Hematopoietic multipotent progenitor cell treated with erythropoietin and hydrocortisone succinate and interleukin-3 and kit ligand, for 17 days (in vitro differentiated cells): Measurements from ENCODE around the gene CACNB4.

Experiments
- DNase-seq: peaks from one replicate; pipeline ENCODE4 v3.0.0-alpha.2; 2015; ENCODE audit warnings: low spot score

The CACNB4 gene

DNA sequence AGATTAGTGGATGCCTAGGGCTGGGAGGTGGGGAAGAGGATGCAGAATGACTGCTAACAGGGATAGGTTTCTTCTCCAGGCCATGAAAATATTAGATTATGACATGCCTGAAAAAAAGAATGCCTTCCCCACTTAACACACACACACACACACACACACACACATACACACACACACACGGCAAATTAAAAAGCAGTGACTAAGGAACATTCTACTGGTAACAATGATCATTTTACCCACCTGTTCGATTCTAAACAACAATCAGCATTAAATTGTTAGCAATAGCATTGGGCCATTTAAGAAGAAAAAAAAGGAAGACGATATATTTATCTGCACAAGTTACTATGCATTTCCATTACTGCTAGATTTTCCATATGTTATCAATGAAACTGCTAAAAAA lies 10.8 kb downstream of the CACNB4 start:
- no peak for DNase-seq

- DNase-seq = no peak
Measured at GRCh38 chr2:152086231-152086630, 12.6 kb downstream of the CACNB4 start.

- DNase-seq = no peak
Measured at GRCh38 chr2:152084076-152084475, 14.8 kb downstream of the CACNB4 start.

DNA sequence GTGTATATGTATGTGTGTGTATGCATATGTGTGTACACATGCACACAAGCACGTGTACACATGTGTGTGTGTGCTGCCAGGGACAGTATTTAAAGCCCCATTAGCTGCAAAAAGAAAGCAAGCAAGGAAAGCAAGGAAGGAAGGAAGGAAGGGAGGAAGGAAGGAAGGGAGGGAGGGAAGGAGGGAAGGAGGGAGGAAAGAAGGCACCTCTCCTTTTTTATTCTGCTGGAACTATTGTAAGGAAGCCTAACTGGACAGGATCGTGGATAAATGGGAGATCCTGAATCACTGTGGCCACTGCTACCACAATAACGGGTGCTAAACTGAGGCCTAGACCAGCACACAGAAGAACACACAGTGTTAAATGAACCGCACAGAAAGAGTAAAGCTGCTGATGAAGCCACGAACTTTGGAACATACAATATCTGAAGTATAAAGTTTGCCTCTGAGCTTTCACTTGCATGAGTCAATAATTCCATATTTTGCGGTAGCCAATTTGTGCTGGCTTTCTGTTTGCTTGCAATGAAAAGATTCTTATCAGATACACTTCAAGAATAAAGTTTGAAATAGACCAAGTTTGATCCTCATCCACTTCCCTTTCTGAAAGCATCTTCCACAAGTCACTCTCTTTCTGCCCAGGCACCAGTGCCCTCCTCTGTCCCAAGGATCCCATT lies 15.5 kb downstream of the CACNB4 start:
- DNase-seq = no peak

GRCh38 chr2:152078662-152079061 lies 20.2 kb downstream of the CACNB4 start:
- DNase-seq = no peak

DNA sequence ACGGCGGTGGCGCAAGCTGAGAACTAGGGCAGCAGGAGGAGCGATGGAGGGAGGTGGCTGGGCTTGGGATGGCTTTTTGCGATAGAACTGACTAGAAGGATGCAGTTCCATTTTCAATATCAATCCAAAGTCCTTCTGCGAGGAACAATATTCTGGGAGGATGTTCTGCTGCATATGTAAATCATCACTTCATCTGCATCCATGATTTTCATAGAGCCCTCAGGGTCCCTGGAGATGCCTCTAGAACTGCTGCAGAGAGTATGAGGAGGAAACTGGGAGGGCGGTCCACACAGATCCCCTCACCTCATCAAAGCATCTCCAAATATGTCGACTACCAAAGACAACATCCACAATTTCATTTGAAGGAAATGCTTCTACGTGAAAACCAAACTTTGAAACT lies 20.8 kb downstream of the CACNB4 start:
- no peak for DNase-seq

GRCh38 chr2:152075461-152076050 lies 23.3 kb downstream of the CACNB4 start:
- no peak for DNase-seq

DNA sequence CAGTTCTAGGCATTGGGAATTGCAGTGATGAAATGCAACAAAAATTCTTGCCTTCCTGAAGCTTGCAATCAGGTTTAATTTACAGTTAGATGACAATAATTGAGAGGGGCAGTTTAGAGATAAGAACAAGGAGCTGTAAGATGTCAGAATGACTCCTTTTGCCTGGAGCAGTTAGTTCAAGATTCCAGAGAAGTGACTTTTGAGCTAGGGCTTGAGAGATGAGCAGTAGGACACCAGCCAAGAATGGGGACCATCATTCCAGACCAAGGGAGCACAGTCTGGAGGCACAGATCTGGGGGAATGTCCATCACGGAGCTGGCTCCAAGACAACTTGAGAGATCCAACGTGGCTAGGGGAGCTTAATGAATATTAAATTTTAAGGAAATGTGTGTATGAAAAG lies 26.8 kb downstream of the CACNB4 start:
- DNase-seq = no peak

DNA sequence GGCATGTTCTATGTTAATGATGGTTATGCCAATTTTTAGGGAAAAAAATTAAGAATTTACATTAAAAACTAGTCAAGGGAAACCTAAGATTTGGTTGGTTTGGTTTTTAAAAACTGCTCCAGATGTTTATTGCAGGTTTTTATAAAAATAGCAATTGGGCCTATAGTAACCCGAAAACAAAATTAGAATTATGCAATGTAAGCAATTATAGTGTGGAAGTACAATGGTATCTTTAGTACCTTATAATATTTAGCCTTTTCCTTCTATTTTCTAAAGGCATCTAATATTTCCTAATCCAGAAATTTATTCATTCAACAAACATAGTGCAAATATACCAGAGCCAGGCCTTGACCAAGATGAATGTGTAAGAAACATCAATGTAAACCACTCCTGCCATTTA lies 27.3 kb downstream of the CACNB4 start:
- DNase-seq = no peak

- no peak for DNase-seq
Measured at GRCh38 chr2:152071092-152071491, 27.8 kb downstream of the CACNB4 start.

GRCh38 chr2:152068226-152068625 lies 30.6 kb downstream of the CACNB4 start:
- DNase-seq = no peak

- no peak for DNase-seq
Measured at GRCh38 chr2:152067823-152068222, 31.0 kb downstream of the CACNB4 start.

- DNase-seq = no peak
Measured at GRCh38 chr2:152065945-152066344, 32.9 kb downstream of the CACNB4 start.

DNA sequence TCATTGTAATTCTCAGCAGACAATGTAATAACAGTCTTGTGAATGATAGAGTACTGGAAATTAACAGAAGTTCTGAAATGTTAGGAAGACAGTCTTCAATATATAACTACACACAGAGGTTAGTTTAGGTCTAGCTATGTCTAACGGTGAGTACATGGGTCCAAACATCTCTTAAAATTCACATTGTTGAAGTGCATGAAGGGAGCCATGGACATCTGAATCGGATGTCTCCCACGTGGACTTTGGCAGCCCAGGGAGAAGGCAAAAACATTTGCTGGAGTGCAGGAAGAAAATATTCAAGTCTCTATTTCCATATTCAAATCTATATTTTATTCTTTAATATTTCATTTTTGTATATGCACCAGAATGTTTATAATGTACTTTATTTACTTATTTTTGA lies 34.8 kb downstream of the CACNB4 start:
- DNase-seq = no peak

- no peak for DNase-seq
Measured at GRCh38 chr2:152063325-152063924, 35.4 kb downstream of the CACNB4 start.

DNA sequence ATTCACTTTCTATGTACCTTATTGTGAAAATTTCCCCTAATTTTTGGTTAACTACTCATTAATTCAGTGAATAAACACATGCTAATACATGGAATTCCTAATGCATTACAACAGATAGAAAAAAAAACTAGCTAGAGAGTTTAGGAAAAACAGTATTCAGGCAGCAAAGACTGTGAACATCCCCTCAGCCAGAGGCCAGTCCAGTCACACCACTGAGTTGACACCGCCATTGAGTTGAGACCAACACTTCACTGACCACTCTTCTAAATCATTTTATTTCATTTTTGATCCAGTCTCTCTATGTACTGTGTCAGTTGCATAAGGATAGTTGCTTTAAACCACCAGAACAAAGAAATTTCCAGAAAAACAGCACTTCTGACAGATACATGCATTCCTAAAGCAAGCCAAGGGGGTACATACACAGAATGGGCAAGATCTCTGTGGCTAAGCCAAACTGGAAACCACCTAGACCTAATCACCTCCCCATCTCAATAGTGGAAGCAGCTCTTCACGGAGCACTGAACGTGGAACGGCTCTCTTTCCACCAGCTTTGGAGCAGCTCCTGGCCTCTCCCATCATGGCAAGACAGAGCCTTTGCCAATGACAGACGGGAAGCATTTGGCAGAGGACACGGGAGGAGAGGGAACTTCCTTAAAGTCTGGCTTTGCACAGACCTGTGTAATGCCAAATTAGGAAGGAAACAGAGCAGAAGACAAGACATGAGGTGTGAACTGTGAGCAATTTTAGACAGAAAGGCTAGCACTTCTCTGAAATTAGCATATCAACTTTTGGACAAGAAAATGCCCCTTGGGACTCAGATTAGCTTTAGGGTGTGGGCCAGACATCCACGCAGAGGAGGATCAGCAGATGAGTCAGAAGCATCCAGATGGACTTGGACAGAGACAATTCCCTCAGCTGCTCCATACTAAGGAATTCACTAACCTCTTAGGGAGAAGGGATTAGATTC lies 36.4 kb downstream of the CACNB4 start:
- DNase-seq = no peak

DNA sequence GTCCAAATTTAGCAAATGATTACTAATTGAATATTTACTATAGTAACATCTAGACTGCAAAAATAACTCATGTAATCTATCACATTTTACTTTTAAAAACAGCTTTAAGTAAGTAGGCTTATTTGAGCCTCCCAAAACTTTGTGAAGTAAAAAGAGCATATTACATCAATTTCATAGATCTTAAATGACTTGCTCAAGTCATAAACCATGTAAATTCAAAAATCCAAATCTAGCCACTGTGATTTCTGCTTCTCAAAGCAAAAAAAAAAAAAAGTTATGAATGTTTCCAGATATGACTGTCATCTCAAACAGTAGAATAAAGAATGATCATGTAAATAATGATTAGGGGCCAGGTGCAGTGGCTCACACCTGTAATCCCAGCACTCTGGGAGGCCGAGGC lies 37.5 kb downstream of the CACNB4 start:
- DNase-seq = no peak

DNA sequence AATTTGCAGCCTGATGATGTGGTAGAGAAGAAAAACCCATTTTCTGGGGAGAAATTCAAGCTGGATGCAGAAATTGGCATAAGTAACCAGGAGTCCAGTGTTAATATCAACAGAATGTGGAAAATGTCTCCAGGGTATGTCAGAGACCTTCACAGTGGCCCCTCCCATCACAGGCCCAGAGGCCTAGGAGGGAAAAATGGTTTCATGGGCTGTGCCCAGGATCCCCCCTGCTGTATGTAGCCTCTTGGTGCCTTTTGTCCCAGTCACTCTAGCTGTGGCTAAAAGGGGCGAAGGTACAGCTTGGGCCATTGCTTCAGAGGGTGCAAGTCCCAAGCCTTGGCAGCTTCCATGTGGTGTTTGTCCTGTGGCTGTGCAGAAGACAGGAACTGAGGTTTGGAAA lies 40.2 kb downstream of the CACNB4 start:
- no peak for DNase-seq

DNA sequence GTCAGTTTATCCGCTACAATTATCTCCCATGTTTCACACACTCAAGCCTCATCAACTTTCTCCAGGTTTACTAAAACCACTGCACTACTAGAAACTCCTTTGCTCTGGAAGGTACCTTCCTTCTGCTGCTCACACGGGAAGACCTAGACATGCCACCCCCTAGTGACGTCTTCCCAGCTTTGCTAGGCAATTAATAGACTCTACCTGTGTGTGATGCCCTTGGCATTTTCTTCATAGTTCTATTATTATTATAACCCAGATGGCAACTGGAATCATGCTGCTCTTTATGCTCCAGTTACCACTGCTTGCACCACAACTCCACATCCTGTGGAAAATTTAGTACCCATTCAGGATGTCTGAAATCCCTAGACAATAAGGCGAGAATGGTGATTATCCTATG lies 42.4 kb downstream of the CACNB4 start:
- no peak for DNase-seq

GRCh38 chr2:152055366-152056108 lies 43.3 kb downstream of the CACNB4 start:
- no peak for DNase-seq

DNA sequence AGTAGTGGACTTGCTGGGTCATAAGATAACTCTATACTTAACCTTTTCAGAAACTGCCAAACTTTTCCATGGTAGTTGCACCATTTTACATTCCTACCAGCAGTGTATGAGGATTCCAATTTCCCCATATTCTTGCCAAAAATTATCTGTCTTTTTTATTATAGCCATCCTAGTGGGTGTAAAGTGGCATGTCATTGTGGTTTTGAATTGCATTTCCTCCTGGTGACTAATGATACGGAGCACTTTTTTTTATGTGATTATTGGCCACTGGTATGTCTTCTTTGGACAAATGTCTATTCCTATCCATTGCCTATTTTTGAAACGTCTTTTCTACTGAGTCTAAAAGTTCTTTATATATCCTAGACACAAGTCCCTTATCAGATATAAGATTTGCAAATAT lies 44.3 kb downstream of the CACNB4 start:
- DNase-seq = no peak

GRCh38 chr2:152051436-152051835 lies 47.4 kb downstream of the CACNB4 start:
- no peak for DNase-seq
